Activated T-helper 2 cell treated with anti-CD3 and anti-CD28 coated beads, Interferon-gamma antibody, Interleukin-2, Interleukin-4, amounts not matched to agents 10 μg/mL and 5 μg/mL and 100 μg/mL, durations not matched to agents 14 hours and 24 hours and 36 hours (primary cell): ENCODE data around the gene SLC51B. TPM values are rescaled to one million over a fixed set of nuclear protein-coding genes. Genes with fewer than 3 reads are reported as not detected.
"Not testable (repeated sequence)": the region's sequence is repeated elsewhere in the genome, so short reads cannot be mapped to it uniquely, and the experiment has no call there.

Experiments used
- DNase-seq: peaks from one replicate; pipeline ENCODE4 v3.0.0; 2021; ENCODE audit warnings: low spot score
- H3K27ac Mint-ChIP-seq: one replicate; pipeline ENCODE4 v1.8.0; 2021; ENCODE audit warnings: mixed read lengths
- H3K27me3 Mint-ChIP-seq: one replicate; pipeline ENCODE4 v1.8.0; 2021; ENCODE audit warnings: low read depth, mixed read lengths
- H3K36me3 Mint-ChIP-seq: one replicate; pipeline ENCODE4 v1.8.0; 2021; ENCODE audit warnings: low read depth, mixed read lengths
- H3K4me1 Mint-ChIP-seq: one replicate; pipeline ENCODE4 v1.8.0; 2021; ENCODE audit warnings: low read depth, mixed read lengths
- H3K4me3 Mint-ChIP-seq: one replicate; pipeline ENCODE4 v1.8.0; 2021; ENCODE audit warnings: low read depth, mild to moderate bottlenecking, moderate library complexity, mixed read lengths
- H3K9me3 Mint-ChIP-seq: one replicate; pipeline ENCODE4 v1.8.0; 2021; ENCODE audit warnings: mixed read lengths
- intact Hi-C: fragments of 100-400 bp; cut with micrococcal nuclease; formaldehyde crosslinking; loops from one replicate; pipeline ENCODE4 v1.15.1; 2023
- total RNA-seq: library from RNA; stranded (reverse); gene quantifications from 2 replicates; pipeline ENCODE4 v1.2.3, GENCODE V29; 2022

The SLC51B gene
- total RNA-seq, 1 donor from 2014 or later, result not detected

DNA sequence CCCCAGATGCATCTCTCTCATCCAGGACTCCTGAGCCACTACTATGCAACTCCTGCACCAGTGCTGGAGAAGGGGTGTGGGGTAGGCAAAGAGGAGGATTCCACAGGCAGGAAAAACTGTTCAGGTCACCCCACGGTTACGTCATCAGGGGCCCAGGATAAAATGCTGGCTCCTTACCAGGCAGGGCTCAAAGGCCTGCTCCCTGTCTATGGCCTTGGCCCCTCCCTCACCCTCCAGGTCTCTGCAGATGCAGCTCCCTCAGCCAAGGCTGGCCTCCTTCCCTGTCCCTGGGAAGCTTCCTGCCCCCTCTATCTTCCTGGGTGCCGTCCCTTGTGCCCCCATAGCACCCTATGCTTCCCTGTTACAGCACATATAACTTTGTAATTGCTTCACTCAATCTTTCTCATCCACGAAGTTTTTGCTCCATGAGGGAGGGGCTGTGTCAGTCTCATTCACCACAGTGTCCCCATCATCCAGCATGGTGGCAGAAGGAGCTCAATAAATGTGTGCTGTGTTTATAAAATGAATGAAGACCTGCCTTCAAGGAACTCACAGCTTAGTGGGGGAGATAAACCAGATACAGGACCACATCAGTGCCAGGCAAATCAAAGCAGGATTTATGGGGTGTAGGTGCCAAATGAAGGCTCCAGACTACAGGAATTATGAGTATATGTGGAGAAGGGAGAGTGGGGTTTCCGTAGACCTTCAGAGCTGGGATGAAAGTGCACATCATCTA lies 50.0 kb downstream of the SLC51B start:
- intact Hi-C loops, result no loop called here
- Mint-ChIP-seq H3K36me3 (peaks cover 12% of the 10 kb centered on the region), H3K27ac (no peak overlapping the region), H3K27me3 (no peaks in the 10 kb centered on the region), H3K9me3 (no peaks in the 10 kb centered on the region), H3K4me1 (no peaks in the 10 kb centered on the region), H3K4me3 (no peak overlapping the region)
- no peak for DNase-seq

DNA sequence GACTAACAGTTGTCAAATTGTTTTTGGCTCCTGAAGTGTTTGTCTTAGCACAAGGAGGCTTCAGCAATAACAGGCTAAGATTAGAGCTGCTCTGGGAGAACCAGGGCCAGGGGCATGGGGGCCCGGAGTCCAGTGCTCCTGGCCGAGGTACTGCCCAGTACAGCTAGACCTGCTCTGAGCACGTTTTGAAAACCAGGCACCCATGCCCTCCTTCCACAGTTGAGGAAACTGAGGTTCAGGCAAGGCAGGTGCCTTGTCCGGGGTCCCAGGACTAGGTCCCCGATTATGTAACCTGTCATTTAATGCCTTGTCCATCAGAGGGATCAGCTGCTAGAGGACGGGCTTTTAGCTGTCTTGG lies 50.5 kb downstream of the SLC51B start:
- H3K27me3 Mint-ChIP-seq, result no peaks in the 10 kb centered on the region
- intact Hi-C loops, result no loop called here
- H3K27ac Mint-ChIP-seq, result no peak overlapping the region
- no peaks in the 10 kb centered on the region for H3K4me1 Mint-ChIP-seq
- no peaks in the 10 kb centered on the region for H3K9me3 Mint-ChIP-seq
- DNase-seq, result no peak
- peaks cover 15% of the 10 kb centered on the region for H3K36me3 Mint-ChIP-seq
- no peak overlapping the region for H3K4me3 Mint-ChIP-seq

DNA sequence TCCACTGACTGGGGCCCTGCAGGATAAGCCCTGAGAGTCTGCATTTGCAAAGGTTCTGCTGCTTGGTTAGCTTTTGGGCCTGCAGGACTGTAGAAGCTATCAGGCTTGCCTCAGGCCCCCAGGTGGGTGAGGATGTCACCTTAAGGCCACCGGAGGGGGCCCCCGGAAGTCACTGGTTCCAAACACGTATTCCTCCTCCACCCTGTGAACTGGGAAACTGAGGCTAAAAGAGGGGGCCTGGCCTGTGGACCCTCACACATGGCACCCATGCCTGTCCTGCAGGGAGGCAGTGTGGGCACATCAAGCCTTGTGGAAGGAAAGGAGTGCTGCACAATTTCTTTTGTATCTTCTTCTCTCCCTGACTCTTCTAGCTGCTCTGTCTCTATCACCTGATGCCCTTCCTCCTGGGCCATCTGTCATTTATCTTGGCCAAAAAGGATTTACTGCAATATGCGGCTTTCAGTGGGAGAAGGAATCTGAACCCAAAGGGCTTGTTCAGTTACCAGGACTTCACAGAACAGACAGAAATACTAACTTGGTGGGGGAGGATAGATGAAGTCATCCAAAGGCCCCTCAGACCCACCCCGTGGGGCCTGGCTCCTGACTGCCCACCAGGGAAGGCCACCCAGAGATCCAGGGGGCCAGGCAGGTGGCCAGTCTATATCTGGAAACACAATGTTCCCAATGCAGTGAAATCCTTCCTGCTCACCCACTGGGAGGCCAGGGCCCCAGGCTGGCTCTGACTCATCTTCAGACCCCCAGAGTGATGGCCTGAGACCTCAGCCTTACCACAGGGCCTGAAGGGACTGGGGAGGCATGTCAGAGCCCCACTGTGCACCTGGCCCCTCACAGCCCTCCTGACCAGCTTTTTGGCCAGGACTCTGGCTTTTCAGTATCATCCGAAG lies 51.5 kb downstream of the SLC51B start:
- Mint-ChIP-seq H3K36me3 (peaks cover 21% of the 10 kb centered on the region), H3K27me3 (no peaks in the 10 kb centered on the region), H3K4me1 (no peaks in the 10 kb centered on the region), H3K4me3 (no peak overlapping the region), H3K27ac (no peak overlapping the region), H3K9me3 (no peaks in the 10 kb centered on the region)
- intact Hi-C loops, result no loop called here
- DNase-seq, result no peak

DNA sequence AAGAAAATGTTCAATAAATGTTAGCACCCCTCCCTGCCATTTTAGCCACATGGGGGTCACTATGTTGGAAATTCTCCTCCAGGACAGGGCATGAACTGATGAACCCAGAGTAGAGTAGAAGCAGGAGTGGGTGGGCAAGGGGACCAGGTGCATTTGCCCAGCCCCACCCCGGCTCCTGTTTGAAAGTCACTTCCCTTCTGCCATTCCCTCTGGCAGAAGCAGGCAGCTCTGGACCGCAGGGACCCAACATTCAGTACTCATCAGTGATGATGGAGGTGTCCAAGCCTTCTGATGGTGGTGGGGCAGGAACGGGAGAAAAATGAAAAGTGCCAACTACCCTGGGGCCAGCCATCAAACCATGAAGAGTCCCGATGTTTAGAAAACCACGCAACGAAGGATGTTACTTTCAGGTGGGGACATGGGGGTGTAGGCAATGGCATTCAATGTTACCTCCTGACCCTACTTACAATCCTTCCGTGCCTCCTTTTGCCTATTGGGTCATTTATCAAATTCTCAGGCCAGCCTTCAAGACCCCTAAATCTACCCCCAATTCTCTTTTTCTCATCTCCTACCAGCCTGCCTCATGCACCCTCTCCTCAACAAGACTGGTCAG lies 52.6 kb downstream of the SLC51B start:
- H3K27me3 Mint-ChIP-seq, result no peaks in the 10 kb centered on the region
- peaks cover 21% of the 10 kb centered on the region for H3K36me3 Mint-ChIP-seq
- intact Hi-C loops, result no loop called here
- H3K4me1 Mint-ChIP-seq, result no peaks in the 10 kb centered on the region
- no peak overlapping the region for H3K4me3 Mint-ChIP-seq
- H3K9me3 Mint-ChIP-seq, result no peaks in the 10 kb centered on the region
- DNase-seq, result no peak
- no peak overlapping the region for H3K27ac Mint-ChIP-seq

DNA sequence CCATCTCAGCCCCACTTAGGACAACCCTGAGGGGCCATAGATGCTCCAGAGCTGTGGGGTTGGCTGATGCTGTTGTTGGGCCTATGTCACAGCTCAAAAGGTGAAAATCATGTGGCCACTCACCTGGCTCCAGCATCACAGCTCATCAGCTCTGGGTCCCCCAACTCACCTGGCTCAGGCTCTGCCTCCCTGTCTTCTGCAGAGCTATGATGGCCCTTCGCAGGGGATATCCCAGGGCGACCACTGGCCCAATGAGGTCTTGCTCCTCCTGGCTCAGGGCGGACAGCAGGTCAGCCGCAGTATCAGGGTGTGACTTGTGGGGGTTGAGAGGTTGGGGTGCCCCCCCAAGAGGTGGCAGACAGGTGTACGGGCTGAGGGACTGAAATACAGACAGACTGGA lies 54.1 kb downstream of the SLC51B start:
- no peak for DNase-seq
- Mint-ChIP-seq H3K27me3 (no peaks in the 10 kb centered on the region), H3K36me3 (peaks cover 21% of the 10 kb centered on the region), H3K27ac (no peak overlapping the region), H3K4me1 (no peaks in the 10 kb centered on the region), H3K4me3 (no peak overlapping the region), H3K9me3 (no peaks in the 10 kb centered on the region)
- intact Hi-C loops, result no loop called here

DNA sequence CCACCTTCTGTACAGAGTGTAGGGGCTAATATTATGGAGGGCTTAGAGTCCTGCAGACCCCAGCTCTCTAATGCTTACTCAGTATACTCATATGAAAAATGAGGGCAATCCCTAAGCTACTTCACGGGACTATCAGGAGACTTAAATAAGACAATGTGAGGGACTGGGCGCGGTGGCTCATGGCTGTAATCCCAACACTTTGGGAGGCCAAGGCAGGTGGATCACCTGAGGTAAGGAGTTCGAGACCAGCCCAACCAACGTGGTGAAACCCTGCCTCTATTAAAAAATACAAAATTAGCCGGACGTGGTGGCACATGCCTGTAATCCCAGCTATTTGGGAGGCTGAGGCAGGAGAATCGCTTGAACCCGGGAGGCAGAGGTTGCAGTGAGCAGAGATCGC lies 54.6 kb downstream of the SLC51B start:
- DNase-seq, intact Hi-C loops, H3K27ac Mint-ChIP-seq, H3K9me3 Mint-ChIP-seq, H3K4me1 Mint-ChIP-seq, H3K4me3 Mint-ChIP-seq, H3K27me3 Mint-ChIP-seq: not testable (repeated sequence)
- H3K36me3 Mint-ChIP-seq, result peaks cover 21% of the 10 kb centered on the region

DNA sequence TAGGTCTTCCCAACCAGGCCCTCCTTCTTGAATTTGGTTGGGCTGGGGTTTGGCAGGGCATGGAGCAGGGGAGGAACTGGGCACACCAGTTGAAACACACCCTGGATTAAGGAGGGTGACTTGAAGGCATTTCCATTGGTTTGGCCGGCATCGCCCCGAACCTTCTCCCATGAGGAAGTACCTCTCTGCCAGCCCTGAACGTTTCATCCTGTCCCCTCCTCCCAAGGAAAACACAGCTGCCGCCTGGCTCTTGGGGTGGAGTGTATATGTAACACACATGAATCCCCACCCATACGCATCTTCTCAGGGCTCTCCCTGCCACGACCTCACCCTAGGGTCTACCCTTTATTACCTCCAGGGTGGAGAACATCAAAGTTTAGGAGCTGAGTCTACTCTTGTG lies 55.3 kb downstream of the SLC51B start:
- peaks cover 27% of the 10 kb centered on the region for H3K36me3 Mint-ChIP-seq
- no peaks in the 10 kb centered on the region for H3K9me3 Mint-ChIP-seq
- H3K4me3 Mint-ChIP-seq, result no peak overlapping the region
- no peak overlapping the region for H3K27ac Mint-ChIP-seq
- intact Hi-C loops, result no loop called here
- no peak for DNase-seq
- no peaks in the 10 kb centered on the region for H3K4me1 Mint-ChIP-seq
- no peaks in the 10 kb centered on the region for H3K27me3 Mint-ChIP-seq

DNA sequence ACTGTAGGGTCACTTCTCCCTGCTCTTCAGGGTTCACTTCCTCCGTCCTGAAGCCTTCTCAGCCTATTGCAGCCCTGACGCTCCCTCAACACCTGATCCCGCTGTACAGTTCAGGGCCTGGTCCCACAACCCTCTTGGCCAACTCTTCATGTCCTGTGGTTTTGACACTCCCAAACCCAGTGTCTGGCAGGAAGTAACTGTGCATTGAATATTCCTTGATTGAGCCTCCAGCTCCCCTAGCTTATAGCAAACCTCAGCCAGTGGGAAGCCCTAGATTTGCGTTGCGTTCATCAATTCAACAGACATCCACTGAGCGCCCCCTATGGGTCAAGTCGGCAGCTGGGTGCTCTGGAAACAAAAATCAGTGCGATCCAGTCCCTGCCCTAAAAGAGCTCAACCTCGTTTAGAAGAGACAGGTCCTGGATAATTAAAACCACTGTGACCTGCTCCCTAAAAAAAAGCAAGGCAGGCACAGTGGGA lies 56.3 kb downstream of the SLC51B start:
- H3K4me1 Mint-ChIP-seq, result peaks cover 5% of the 10 kb centered on the region

DNA sequence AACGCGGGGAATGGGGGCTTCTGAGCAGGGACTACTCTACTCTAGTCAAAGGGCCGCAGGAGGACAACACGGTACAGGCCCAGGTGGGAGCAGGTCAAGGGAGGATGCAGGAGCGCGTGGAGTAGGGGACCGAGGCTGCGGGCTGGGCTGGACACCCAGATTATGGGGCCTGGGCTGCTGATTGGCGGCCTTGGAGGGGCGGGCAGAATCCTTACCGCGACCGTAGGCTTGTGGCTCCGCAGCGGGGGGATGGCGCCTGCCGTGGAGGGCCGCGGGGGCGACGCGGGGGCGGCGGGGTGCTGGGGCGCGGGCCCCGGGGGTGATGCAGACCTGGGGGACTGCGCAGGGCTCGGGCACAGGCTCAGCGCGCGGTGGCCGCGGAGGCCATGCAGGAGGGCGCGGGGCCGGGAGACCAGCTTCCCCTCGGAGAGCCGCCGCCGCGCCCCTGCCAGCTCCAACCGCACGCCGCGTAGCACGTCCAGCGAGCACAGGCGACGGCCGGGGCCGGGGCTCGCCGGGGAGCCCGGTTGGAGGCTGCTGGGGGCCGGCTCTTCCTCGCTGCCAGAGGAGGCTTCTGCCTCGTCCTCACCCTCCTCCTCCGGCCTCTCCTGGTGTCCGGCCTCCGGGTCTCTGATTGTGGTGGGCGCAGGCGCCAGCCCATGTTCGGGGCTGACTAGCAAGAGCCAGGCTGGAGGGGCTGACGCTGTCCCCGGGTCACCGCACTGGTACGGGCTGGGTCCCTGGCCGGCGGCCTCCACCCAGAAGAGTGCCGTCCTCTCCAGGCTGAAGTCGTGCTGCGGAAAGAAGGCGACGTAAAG lies 56.9 kb downstream of the SLC51B start:
- Mint-ChIP-seq H3K27me3 (no peaks in the 10 kb centered on the region), H3K4me1 (peaks cover 5% of the 10 kb centered on the region), H3K36me3 (peaks cover 36% of the 10 kb centered on the region), H3K4me3 (no peak overlapping the region), H3K27ac (no peak overlapping the region), H3K9me3 (no peaks in the 10 kb centered on the region)
- intact Hi-C loops, result loop anchor here (1.0 kb wide), 1 partner anchor 47 kb away; no protein-coding TSS in a partner anchor
- DNase-seq, result no peak

More for the DNA sequence above, 56.3 kb downstream of the SLC51B start:
- intact Hi-C loops, result loop anchor here (1.0 kb wide), 1 partner anchor 46 kb away; no protein-coding TSS in a partner anchor
- no peak overlapping the region for H3K27ac Mint-ChIP-seq
- no peaks in the 10 kb centered on the region for H3K27me3 Mint-ChIP-seq
- peaks cover 36% of the 10 kb centered on the region for H3K36me3 Mint-ChIP-seq
- peak; percentile 35 for DNase-seq
- no peaks in the 10 kb centered on the region for H3K9me3 Mint-ChIP-seq
- H3K4me3 Mint-ChIP-seq, result no peak overlapping the region

DNA sequence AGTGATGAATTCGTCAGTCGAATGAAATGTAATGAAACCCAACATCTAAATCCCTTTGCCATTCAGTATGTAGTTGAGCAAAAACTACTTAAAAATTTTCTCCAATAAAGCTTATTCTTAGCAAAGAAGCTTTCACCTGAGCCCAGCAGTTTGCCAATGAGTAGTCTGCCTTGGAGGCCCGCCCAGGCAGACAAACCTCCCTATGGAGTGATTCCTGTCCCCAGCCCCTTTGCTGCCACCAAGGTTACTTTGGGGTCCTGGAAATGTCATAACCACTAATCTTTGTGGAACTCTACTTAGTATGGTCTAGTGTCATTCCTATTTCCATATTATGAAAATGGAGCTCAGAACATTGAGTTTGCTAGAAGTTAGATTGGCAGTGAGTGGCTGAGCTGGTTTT lies 57.7 kb downstream of the SLC51B start:
- H3K4me1 Mint-ChIP-seq, result peaks cover 5% of the 10 kb centered on the region
- H3K36me3 Mint-ChIP-seq, result peaks cover 38% of the 10 kb centered on the region
- no peak overlapping the region for H3K4me3 Mint-ChIP-seq
- no peaks in the 10 kb centered on the region for H3K27me3 Mint-ChIP-seq
- DNase-seq, result no peak
- H3K27ac Mint-ChIP-seq, result no peak overlapping the region
- intact Hi-C loops, result no loop called here
- no peaks in the 10 kb centered on the region for H3K9me3 Mint-ChIP-seq
